ENCODE results near the gene C16orf89. TPM values are rescaled to one million over a fixed set of nuclear protein-coding genes. Genes with fewer than 3 reads are reported as not detected.
"Not testable (repeated sequence)": the region's sequence is repeated elsewhere in the genome, so short reads cannot be mapped to it uniquely, and the experiment has no call there.

The C16orf89 gene
- total RNA-seq, 1 donor from 2014 or later: 1.0 TPM

GRCh38 chr16:5078626-5079025 is 12.9 kb upstream of the C16orf89 start:
- H3K27ac ChIP-seq: no peak overlapping the region
- Mint-ChIP-seq H3K4me3 (no peak overlapping the region), H3K4me1 (no peaks in the 10 kb centered on the region), H3K27ac (no peak overlapping the region), H3K27me3 (ENCODE audit: insufficient read depth, low read depth) (no peaks in the 10 kb centered on the region), H3K36me3 (peaks cover 6% of the 10 kb centered on the region), H3K9me3 (no peaks in the 10 kb centered on the region)
- no peaks in the 10 kb centered on the region for H3K9me3 ChIP-seq (ENCODE audit: low read depth)
- H3K79me2 ChIP-seq (ENCODE audit: low read depth): peaks cover 9% of the 10 kb centered on the region
- no peak overlapping the region for H3K9ac ChIP-seq
- no peak for TF ChIP-seq EZH2 (IDR thresholded peaks at IDR 0.05)
- TF ChIP-seq CTCF (IDR thresholded peaks at IDR 0.05): no peak
- H3K4me3 ChIP-seq: no peak overlapping the region
- H3K27me3 ChIP-seq: no peaks in the 10 kb centered on the region
- H4K20me1 ChIP-seq (ENCODE audit: low read depth): no peaks in the 10 kb centered on the region
- no peaks in the 10 kb centered on the region for H3K4me1 ChIP-seq
- no peak for DNase-seq (ENCODE audit: low spot score)
- H3K4me2 ChIP-seq: no peak overlapping the region
- H3F3A ChIP-seq (ENCODE audit: low read depth): no peaks in the 10 kb centered on the region
- H2AFZ ChIP-seq (replicated peaks): no peak overlapping the region
- no peaks in the 10 kb centered on the region for H3K36me3 ChIP-seq

GRCh38 chr16:5077304-5077703 is 11.5 kb upstream of the C16orf89 start:
- TF ChIP-seq EZH2 (IDR thresholded peaks at IDR 0.05): no peak
- no peak overlapping the region for H3K4me2 ChIP-seq
- no peaks in the 10 kb centered on the region for H4K20me1 ChIP-seq (ENCODE audit: low read depth)
- Mint-ChIP-seq H3K4me1 (peaks cover 9% of the 10 kb centered on the region), H3K27me3 (ENCODE audit: insufficient read depth, low read depth) (no peaks in the 10 kb centered on the region), H3K9me3 (no peaks in the 10 kb centered on the region), H3K27ac (no peak overlapping the region), H3K36me3 (peaks cover 5% of the 10 kb centered on the region), H3K4me3 (no peak overlapping the region)
- H3F3A ChIP-seq (ENCODE audit: low read depth): no peaks in the 10 kb centered on the region
- no peak overlapping the region for H2AFZ ChIP-seq (replicated peaks)
- H3K79me2 ChIP-seq (ENCODE audit: low read depth): peaks cover 21% of the 10 kb centered on the region
- no peaks in the 10 kb centered on the region for H3K4me1 ChIP-seq
- DNase-seq (ENCODE audit: low spot score): no peak
- no peaks in the 10 kb centered on the region for H3K27me3 ChIP-seq
- H3K27ac ChIP-seq: no peak overlapping the region
- no peaks in the 10 kb centered on the region for H3K36me3 ChIP-seq
- no peak overlapping the region for H3K4me3 ChIP-seq
- no peak overlapping the region for H3K9ac ChIP-seq
- no peaks in the 10 kb centered on the region for H3K9me3 ChIP-seq (ENCODE audit: low read depth)

- no peak overlapping the region for H3K27ac Mint-ChIP-seq
- H3K27ac ChIP-seq: no peak overlapping the region
- H3K36me3 ChIP-seq: no peaks in the 10 kb centered on the region
These were observed 9.9 kb upstream of the C16orf89 start for GRCh38 chr16:5075637-5076036.

GRCh38 chr16:5073771-5074170 is 8.0 kb upstream of the C16orf89 start:
- not testable (repeated sequence) for H3K4me3 ChIP-seq; H3K9me3 ChIP-seq (ENCODE audit: low read depth); H3K4me3 Mint-ChIP-seq; H3K27ac Mint-ChIP-seq; H3K27me3 Mint-ChIP-seq (ENCODE audit: insufficient read depth, low read depth); H3F3A ChIP-seq (ENCODE audit: low read depth); H3K9ac ChIP-seq; H2AFZ ChIP-seq (replicated peaks); H3K36me3 Mint-ChIP-seq; DNase-seq (ENCODE audit: low spot score); H3K4me1 ChIP-seq; H4K20me1 ChIP-seq (ENCODE audit: low read depth); H3K27ac ChIP-seq; H3K36me3 ChIP-seq; H3K27me3 ChIP-seq; H3K9me3 Mint-ChIP-seq; H3K4me2 ChIP-seq
- H3K79me2 ChIP-seq (ENCODE audit: low read depth): peaks cover 25% of the 10 kb centered on the region
- H3K4me1 Mint-ChIP-seq: peaks cover 11% of the 10 kb centered on the region

More at GRCh38 chr16:5075637-5076036, 9.9 kb upstream of the C16orf89 start:
- no peak overlapping the region for H3K9ac ChIP-seq
- H3K4me3 ChIP-seq: no peak overlapping the region
- no peak overlapping the region for H2AFZ ChIP-seq (replicated peaks)
- no peaks in the 10 kb centered on the region for H3K9me3 Mint-ChIP-seq
- peaks cover 11% of the 10 kb centered on the region for H3K4me1 Mint-ChIP-seq
- DNase-seq (ENCODE audit: low spot score): no peak
- no peaks in the 10 kb centered on the region for H3F3A ChIP-seq (ENCODE audit: low read depth)
- no peak overlapping the region for H3K4me3 Mint-ChIP-seq
- H3K4me2 ChIP-seq: no peak overlapping the region
- H3K9me3 ChIP-seq (ENCODE audit: low read depth): no peaks in the 10 kb centered on the region
- no peaks in the 10 kb centered on the region for H3K27me3 ChIP-seq
- H3K4me1 ChIP-seq: no peaks in the 10 kb centered on the region
- H4K20me1 ChIP-seq (ENCODE audit: low read depth): no peaks in the 10 kb centered on the region
- H3K36me3 Mint-ChIP-seq: peaks cover 5% of the 10 kb centered on the region
- H3K79me2 ChIP-seq (ENCODE audit: low read depth): peaks cover 25% of the 10 kb centered on the region
- peaks cover 2% of the 10 kb centered on the region for H3K27me3 Mint-ChIP-seq (ENCODE audit: insufficient read depth, low read depth)
- TF ChIP-seq CTCF (IDR thresholded peaks at IDR 0.05) (no peak), EZH2 (IDR thresholded peaks at IDR 0.05) (no peak), EZH2phosphoT487 (IDR thresholded peaks at IDR 0.05) (no peak)

Measured in neural progenitor cell (in vitro differentiated cells).